ENCODE measurements around the gene EFNA5. TPM values are rescaled to one million over a fixed set of nuclear protein-coding genes. Genes with fewer than 3 reads are reported as not detected.
A peak's percentile ranks its signal among the peaks of the same experiment; 100 is the strongest.

EFNA5 gene
- polyA plus RNA-seq, 3 donors = 0.01 TPM; not detected in 2

DNA sequence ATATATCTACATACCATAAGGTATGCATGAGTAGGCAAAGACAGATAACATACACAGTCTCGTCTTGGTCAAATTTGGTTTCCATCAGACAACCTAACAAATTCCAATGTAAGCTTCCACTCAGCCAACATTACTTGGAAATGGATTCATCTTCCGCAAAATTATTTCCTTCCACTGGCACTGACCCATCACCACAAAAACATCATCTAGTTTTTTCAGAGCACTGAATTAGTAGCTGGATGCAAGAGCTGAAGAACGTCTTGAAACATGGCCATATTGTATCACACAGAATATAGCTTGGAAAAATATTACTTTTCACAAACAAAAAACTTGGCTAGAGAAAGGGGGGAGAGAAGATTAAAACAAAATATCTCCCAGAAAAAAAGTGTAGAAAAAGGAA, 73.5 kb downstream of the EFNA5 start:
- H3K4me3 Mint-ChIP-seq = no peak overlapping the region
- Histone ChIP-seq H3K4me3 (replicated peaks in 1 of 3; ENCODE audit: low read depth in 2 of 3, low read length in 3 of 3) (no peak overlapping the region), H3K79me2 (ENCODE audit: insufficient read depth, low read length) (no peaks in the 10 kb centered on the region), H4K20me1 (ENCODE audit: insufficient read depth, low read length) (no peaks in the 10 kb centered on the region), H3K36me3 (replicated peaks in 1 of 2; ENCODE audit: control insufficient read depth in 1 of 2, insufficient read depth in 2 of 2, low read length in 2 of 2) (no peaks in the 10 kb centered on the region), H3K4me2 (replicated peaks; ENCODE audit: extremely low read depth, low read length, poor library complexity, severe bottlenecking) (no peak overlapping the region), H3K4me1 (ENCODE audit: control insufficient read depth in 1 of 2, insufficient read depth in 2 of 2, low read length in 2 of 2) (no peaks in the 10 kb centered on the region), H2AFZ (ENCODE audit: insufficient read depth, low read depth, low read length, poor library complexity, severe bottlenecking) (no peak overlapping the region), H3K27me3 (ENCODE audit: control insufficient read depth in 2 of 2, insufficient read depth in 2 of 2, low read length in 2 of 2) (no peaks in the 10 kb centered on the region), H3K9me3 (replicated peaks in 1 of 2; ENCODE audit: control insufficient read depth in 1 of 2, insufficient read depth in 1 of 2, low read length in 2 of 2) (no peaks in the 10 kb centered on the region), H3K9ac (ENCODE audit: insufficient read depth, low read length, poor library complexity, severe bottlenecking) (no peak overlapping the region), H3K27ac (ENCODE audit: low read depth in 1 of 2, low read length in 2 of 2) (no peak overlapping the region)
- H3K36me3 Mint-ChIP-seq = no peaks in the 10 kb centered on the region
- H3K27me3 Mint-ChIP-seq (ENCODE audit: low read depth in 3 of 3) = peaks cover 0 to 2% (median 1%) of the 10 kb centered on the region in 3 donors
- H3K27ac Mint-ChIP-seq = no peak overlapping the region
- no peaks in the 10 kb centered on the region for H3K4me1 Mint-ChIP-seq
- TF ChIP-seq, protein P1, sequence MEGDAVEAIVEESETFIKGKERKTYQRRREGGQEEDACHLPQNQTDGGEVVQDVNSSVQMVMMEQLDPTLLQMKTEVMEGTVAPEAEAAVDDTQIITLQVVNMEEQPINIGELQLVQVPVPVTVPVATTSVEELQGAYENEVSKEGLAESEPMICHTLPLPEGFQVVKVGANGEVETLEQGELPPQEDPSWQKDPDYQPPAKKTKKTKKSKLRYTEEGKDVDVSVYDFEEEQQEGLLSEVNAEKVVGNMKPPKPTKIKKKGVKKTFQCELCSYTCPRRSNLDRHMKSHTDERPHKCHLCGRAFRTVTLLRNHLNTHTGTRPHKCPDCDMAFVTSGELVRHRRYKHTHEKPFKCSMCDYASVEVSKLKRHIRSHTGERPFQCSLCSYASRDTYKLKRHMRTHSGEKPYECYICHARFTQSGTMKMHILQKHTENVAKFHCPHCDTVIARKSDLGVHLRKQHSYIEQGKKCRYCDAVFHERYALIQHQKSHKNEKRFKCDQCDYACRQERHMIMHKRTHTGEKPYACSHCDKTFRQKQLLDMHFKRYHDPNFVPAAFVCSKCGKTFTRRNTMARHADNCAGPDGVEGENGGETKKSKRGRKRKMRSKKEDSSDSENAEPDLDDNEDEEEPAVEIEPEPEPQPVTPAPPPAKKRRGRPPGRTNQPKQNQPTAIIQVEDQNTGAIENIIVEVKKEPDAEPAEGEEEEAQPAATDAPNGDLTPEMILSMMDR (IDR thresholded peaks at IDR 0.05) = no peak
- intact Hi-C loops (cut with micrococcal nuclease) = no loop called here
- 100% methylated on average over 1 of the region's 3 CpGs for WGBS (ENCODE audit: insufficient coverage)
- no peaks in the 10 kb centered on the region for H3K9me3 Mint-ChIP-seq
- DNase-seq = no peak

DNA sequence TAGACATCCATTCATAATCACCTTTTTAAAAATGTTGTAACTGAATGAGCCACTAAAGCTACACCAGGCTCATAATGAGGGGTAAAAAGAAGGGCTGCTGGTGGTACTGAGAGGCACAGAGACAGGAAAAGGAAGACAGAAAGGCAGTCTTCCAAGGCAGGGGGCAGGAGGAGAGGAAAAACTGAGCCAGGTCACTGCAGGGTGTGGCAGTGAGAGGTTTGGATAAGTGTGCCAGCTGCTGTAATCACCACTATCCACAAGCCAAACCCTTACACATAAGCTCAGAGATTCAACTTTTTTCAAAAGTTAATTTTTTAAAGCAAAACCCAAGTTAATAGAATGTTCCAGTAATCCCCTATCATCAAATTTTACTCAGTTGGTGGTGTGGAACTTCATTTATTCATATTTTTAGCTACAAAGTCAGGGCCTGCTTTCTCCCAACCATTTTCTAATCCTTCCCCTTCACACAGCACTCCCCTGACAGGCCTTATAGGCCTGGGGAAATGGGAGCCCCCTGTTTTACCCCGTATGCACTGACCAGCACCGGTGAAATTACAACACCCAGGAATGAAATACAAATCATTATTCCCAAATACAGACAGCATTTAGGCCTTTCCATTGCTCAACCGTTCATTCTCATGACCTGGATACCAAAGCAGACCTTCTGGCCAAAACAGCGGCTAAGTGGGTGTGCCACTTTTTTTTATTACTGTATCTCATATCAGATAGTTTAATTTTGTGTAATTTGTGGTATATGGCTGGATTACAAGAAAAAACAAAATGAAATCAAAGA, 76.3 kb downstream of the EFNA5 start:
- H3K36me3 ChIP-seq (replicated peaks in 1 of 2; ENCODE audit: control insufficient read depth in 1 of 2, insufficient read depth in 2 of 2, low read length in 2 of 2) = no peaks in the 10 kb centered on the region
- DNase-seq = no peak
- TF ChIP-seq, protein P1 (IDR thresholded peaks at IDR 0.05) = no peak
- Mint-ChIP-seq H3K27ac (peak overlapping the region in 1 of 7 donors; percentile 64), H3K36me3 (no peaks in the 10 kb centered on the region), H3K4me3 (no peak overlapping the region), H3K9me3 (no peaks in the 10 kb centered on the region), H3K27me3 (ENCODE audit: low read depth in 3 of 3) (peaks cover 0 to 2% (median 1%) of the 10 kb centered on the region in 3 donors), H3K4me1 (no peaks in the 10 kb centered on the region)
- H4K20me1 ChIP-seq (ENCODE audit: insufficient read depth, low read length) = no peaks in the 10 kb centered on the region
- H3K9me3 ChIP-seq (replicated peaks in 1 of 2; ENCODE audit: control insufficient read depth in 1 of 2, insufficient read depth in 1 of 2, low read length in 2 of 2) = no peaks in the 10 kb centered on the region
- no peak overlapping the region for H2AFZ ChIP-seq (ENCODE audit: insufficient read depth, low read depth, low read length, poor library complexity, severe bottlenecking)
- no peaks in the 10 kb centered on the region for H3K79me2 ChIP-seq (ENCODE audit: insufficient read depth, low read length)
- H3K4me2 ChIP-seq (replicated peaks; ENCODE audit: extremely low read depth, low read length, poor library complexity, severe bottlenecking) = no peak overlapping the region
- no peak overlapping the region for H3K9ac ChIP-seq (ENCODE audit: insufficient read depth, low read length, poor library complexity, severe bottlenecking)
- no peaks in the 10 kb centered on the region for H3K27me3 ChIP-seq (ENCODE audit: control insufficient read depth in 2 of 2, insufficient read depth in 2 of 2, low read length in 2 of 2)
- no peaks in the 10 kb centered on the region for H3K4me1 ChIP-seq (ENCODE audit: control insufficient read depth in 1 of 2, insufficient read depth in 2 of 2, low read length in 2 of 2)
- 88% methylated on average over 2 of the region's 4 CpGs for WGBS (ENCODE audit: insufficient coverage)
- no peak overlapping the region for H3K27ac ChIP-seq (ENCODE audit: low read depth in 1 of 2, low read length in 2 of 2)
- no peak overlapping the region for H3K4me3 ChIP-seq (replicated peaks in 1 of 3; ENCODE audit: low read depth in 2 of 3, low read length in 3 of 3)
- intact Hi-C loops (cut with micrococcal nuclease) = no loop called here

All from CD14-positive monocyte (primary cell).